Cardiac fibroblast (primary cell): Measurements from ENCODE around the gene DPP8.
A peak's percentile ranks its signal among the peaks of the same experiment; 100 is the strongest.

ENCODE experiments used
- DNase-seq, 2 donors: peaks; one replicate each; pipeline versions ENCODE4 v3.0.0 to v3.0.0-alpha.2; 2010; ENCODE audit warnings: low read depth in 2 of 2
- H3K4me3 ChIP-seq, 2 donors: replicated peaks in 1 of 2; 1 replicate in 1 of 2; 2 replicates in 1 of 2; pipeline ENCODE4 v1.5.1; 2011; ENCODE audit warnings: low read depth in 2 of 2, low read length in 2 of 2, mild to moderate bottlenecking in 2 of 2, moderate library complexity in 1 of 2
- CTCF ChIP-seq: IDR thresholded peaks from one replicate; pipeline ENCODE4 v1.5.1; 2011; ENCODE audit warnings: low read depth, mild to moderate bottlenecking, low read length, inconsistent platforms

The DPP8 gene

GRCh38 chr15:65434201-65434600, 83.3 kb downstream of the DPP8 start:
- no peak for DNase-seq
- no peak for TF ChIP-seq CTCF
- H3K4me3 ChIP-seq = no peak overlapping the region

DNA sequence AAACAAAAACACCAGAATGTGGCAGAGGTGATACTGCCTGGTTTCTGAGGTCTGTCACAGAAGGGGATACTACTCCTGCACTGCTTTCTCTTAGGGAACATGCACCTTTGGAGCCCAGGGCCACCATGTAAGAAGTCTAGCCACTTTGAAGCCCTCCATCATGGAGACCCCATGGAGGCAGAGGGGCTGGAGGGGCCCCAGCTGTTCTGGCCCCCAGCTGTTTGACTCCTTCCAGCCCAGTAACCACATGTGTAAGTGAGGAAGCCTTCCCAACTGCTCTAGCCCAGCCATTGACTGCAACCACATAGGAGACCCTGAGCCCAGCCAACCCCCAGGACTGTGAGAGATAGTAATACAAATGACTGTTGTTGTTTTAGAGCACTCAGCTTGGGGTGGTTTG, 85.8 kb downstream of the DPP8 start:
- no peak for TF ChIP-seq CTCF
- H3K4me3 ChIP-seq = no peak overlapping the region
- DNase-seq = no peak

GRCh38 chr15:65426216-65426853, 91.2 kb downstream of the DPP8 start:
- TF ChIP-seq CTCF = no peak
- no peak for DNase-seq
- no peak overlapping the region for H3K4me3 ChIP-seq

DNA sequence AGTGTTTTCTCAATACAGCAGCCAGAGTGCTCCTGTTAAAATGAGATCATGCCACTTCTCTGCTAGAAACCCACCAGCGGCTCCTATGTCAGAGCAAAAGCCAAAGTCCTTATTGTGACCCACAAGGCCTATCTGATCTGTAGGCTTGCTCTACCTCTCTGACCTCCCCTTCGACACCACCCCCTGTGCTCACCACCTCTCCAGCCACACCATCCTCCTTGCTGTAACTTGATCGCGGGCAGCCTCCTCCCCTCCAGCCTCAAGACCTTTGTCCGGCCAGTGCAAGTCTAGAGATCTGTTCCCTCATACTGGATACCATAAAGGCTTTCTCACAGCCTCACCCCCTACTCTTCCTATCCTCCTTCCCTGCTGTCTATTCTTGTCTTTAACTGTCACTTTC, 92.8 kb downstream of the DPP8 start:
- no peak for DNase-seq
- no peak overlapping the region for H3K4me3 ChIP-seq
- TF ChIP-seq CTCF = no peak

GRCh38 chr15:65423976-65424679, 93.4 kb downstream of the DPP8 start:
- TF ChIP-seq CTCF = no peak
- no peak overlapping the region for H3K4me3 ChIP-seq
- peak in 1 of 2 donors; percentile 31 for DNase-seq

GRCh38 chr15:65423150-65423975, 94.1 kb downstream of the DPP8 start:
- no peak overlapping the region for H3K4me3 ChIP-seq
- no peak for DNase-seq
- TF ChIP-seq CTCF = no peak
